NCI-H524 treated with DMSO at 0.1 percent for 48 hours (cell line): Measurements from ENCODE around the gene ADRA2C.

Source experiments
- DNase-seq: peaks from one replicate; lab custom pipeline; 2025; lab: John Stamatoyannopoulos, UW

Gene ADRA2C

DNA sequence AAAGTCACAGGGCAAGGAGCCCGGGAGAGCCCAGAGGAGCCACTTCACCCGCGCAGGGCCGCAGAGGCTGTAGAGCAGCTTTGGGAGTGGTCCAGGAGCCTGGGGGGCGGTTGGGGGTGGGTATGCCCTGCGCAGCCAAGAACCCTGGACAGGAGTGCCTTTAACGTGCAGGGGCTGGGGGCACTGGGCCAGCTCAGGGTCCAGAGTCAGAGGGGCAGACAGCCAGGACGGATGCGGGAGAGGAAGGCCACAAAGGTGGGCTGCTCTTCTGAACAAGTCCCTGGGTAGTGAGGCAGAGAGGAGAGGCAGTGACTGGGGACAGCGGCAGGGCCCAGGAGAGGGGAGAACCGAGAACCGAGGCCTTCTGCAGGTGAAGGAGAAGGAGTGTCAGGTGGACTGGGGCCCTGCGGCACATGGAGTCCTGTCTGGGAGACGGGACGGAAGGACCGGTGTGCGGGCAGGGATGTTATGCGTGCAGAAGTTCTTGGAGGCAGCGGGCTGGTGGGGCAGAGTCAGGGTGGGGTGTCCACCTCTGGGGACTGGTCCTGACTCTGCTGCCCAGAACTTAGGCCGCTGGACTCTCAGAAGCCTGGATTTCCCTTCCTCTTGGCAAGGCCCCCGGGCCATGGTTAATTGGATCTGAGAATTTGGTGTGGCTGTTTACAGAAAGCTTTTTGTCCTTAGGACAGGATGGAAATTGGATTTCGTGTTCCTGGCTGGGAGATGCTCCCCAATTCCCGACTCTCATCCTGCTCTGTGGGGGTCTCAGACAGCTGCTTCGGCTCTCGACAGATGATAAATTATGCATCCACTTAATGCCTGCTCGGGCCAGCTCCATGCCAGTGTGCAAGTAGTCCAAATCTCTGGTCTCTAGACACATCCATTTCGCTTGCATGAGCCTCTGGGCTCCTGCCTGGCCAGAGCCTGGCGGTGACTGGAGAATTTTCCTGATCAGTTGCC lies 31.9 kb downstream of the ADRA2C start:
- no peak for DNase-seq

DNA sequence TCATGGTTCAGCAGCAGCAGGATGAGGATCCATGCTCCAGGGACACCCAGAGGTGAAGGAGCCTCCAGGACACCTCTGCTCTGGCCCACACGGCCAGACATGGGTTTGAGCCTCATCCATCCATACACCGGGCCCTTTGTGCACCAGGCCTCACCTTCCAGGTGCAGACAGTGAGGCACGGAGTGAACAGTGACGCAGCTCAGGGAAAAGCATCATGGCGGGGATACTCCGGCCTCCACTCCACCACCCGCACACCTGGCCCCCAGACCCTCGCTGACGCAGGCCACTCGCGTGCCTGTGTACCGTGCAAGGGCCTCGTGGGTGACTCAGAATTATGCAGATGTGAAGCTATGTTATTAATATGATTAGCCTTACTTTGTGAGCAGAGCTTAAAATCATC lies 33.3 kb downstream of the ADRA2C start:
- no peak for DNase-seq

DNA sequence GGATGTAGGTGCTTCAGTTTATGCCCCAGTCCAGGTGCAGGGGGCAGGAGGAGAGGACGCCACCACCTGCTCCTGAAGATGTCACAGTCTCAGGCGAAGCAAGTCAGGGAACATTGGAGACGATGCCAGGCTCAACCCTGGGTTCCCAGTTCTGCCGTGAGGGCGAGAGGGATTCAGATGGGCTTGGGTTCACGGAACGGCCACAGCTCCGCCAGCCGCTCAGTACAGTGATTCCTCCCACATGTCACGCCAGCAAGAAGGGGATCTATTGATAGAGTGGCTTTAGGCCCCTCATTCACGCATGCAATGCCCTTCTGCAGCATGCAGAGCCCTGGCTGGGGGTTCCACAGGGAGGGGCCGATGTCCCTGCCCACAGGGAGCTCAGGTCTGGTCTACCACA lies 34.2 kb downstream of the ADRA2C start:
- DNase-seq: no peak

DNA sequence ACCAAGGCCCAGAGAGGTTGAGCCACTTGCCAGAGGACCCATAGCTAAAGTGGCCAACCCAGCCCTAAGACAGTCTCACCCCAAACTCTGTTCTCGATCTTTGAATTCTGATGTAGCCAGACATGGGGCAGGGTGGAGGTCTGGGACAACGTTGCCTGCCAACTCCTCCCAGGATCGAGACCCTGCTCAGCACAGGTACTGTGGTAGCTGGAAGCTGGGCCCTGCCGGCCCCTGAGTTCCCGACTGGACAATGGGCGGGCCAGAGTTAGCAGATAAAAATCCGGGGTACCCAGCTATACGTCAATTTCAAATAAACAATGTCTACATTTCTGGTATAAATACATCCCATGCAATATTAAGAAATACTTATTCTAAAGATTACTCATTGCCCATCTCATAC lies 35.3 kb downstream of the ADRA2C start:
- DNase-seq: no peak

DNA sequence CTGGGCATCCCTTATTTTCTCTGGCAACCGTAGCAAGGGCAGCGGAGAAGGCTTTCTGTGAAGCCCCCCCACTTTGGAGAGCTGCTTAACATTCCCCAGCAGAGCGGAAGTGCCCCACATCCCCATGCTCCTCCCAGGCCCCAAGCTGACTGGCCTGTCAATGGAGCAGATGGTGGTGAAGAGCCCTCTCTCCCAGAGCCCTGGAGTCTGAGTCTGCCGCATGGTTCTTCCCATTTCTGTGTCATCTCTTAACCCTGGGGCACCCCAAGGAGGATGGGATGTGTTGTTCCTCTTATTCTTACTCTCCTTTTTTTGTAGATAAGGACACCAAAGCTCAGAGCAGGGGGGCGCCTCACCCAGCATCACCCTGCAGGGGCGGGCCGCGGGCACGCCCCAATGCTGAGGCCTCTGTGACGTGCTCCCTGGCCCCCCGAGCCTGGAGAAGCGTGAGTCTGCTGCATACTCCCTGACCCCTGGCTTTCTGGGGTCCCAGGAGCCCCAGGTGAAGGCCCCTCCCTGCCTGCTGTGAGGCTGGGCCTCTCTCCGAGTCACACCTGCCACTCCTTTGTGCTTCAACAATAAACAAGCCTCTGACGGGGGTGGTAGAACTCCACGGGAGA lies 35.9 kb downstream of the ADRA2C start:
- DNase-seq: no peak

DNA sequence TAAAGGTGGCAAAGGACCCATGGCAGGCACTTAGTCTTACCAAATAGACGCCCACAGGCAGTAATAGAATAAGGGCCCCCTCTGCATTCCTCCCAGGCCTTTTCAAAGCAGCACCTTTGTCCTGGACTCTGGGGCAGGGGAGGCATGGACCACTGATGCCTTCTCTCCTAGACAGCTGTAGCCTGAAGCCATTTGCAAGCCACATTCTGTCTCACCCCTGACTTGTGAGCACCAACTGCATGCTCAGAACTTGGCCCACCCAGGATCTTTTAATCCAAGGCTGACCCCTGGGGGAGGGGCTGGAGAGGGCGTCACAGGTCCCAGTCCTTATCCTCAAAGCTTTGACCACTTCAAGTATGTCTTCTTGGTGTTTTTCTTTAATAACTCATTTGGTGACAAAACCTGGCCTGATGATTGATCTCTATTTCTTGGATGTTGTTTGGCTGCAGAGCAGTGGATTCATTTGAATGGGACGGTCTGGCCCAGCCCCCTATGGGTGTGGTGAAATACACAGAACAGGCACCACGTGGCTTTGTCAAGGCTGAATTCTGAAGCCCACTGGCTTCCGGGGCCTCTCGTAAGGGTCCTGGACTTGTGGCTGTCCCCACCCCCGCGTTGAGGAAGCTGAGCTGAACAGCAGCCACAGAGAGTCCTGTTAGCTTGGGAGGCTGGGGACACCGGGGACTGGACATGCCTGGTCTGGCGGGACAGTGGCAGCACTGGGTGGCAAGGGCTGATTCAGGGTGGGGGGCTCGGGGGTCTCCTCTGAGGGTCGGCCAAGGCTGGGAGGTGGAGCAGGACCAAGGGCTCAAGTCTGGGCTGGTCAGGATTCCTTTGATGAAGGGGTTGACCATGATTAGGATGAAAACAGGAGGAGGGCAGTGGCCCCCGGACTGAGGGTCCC lies 36.6 kb downstream of the ADRA2C start:
- DNase-seq: no peak

DNA sequence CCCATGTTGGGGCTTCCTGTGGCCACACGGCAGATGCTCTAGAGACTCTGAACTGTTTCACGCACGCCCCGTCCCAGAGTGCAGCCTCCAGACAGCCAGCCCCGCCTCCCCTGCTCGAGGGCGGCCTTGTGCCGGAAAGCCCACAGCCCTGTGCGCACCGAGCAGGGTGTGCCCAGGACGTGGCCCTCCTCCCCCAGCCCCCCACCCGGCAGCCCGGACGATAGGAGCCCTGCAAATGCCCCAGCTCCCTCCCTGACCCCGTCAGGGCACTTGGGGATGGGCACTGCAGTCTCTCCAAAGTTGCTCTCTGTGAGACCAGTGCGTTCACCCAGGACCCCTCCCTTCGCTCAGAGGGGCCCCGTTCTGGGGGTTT lies 37.3 kb downstream of the ADRA2C start:
- DNase-seq: no peak

DNA sequence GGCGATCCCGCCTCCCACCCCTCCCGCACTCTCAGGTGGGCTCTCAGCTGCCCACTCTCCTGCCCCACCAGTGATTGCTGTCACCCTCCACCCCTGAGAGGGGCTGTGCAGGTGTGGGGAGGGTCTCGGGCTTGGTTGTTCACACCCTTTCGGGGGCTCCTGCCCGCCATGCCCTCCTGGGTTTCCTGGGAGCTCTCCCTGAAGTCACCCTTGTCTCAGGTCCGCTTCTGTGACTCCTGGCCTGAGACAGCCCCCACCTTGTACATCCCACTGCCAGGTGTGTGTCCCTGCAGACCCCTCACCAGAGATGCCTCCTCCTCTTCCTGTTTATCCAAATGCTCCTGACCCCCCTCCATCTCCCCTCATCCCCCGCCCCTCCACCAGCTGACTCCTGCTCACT lies 37.8 kb downstream of the ADRA2C start:
- no peak for DNase-seq

DNA sequence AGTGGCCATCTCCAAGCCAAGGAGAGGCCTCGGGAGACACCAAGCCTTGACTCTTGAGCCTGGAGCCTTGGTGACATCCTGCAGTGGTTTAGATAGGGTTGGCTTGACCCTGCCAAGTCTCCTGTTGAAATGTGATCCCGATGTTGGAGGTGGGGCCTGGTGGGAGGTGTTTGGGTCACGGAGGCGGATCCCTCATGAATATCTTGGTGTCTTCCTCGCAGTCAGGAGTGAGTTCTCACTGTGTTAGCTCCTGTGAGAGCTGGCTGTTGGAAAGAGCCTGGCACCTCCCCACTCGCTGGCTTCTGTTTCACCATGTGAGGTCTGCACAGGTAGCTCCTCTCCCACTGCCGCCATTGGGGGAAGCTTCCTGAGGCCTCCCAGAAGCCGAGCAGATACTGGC lies 38.8 kb downstream of the ADRA2C start:
- no peak for DNase-seq

DNA sequence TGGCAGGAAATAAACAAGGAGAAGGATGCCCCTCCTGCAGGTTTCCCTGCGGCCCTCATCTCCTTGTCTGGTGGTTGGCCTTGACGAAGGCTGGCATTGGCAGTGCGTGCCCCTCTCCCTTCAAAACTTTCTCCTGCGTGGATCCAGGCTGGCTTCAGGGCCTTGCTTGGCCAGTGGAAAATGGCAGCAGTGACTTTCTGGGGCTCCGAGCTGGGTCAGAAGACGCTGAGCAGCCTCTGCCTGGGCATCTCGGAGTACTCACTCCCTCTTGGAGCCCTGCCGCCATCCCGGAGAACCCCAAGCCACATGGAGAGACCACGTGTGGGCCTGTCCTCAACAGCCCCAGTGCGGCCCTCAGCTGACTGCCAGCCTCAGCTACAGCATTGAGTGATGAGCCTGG lies 39.5 kb downstream of the ADRA2C start:
- no peak for DNase-seq

DNA sequence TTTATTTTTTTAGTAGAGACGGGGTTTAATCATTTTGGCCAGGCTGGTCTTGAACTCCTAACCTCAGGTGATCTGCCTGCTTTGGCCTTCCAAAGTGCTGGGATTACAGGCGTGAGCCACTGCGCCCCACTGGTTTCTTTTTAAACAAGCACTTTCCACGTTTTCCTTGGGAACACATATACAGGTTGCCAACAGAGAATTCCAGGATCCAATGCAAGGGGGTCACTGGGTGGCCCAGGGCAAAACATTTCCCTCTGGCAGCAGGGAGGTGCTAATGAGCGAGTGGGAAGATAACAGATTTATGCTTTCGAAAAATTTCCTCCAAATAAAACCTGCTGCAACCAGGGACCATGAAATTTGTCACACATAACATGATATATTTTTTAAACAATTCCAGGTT lies 41.1 kb downstream of the ADRA2C start:
- DNase-seq: no peak

DNA sequence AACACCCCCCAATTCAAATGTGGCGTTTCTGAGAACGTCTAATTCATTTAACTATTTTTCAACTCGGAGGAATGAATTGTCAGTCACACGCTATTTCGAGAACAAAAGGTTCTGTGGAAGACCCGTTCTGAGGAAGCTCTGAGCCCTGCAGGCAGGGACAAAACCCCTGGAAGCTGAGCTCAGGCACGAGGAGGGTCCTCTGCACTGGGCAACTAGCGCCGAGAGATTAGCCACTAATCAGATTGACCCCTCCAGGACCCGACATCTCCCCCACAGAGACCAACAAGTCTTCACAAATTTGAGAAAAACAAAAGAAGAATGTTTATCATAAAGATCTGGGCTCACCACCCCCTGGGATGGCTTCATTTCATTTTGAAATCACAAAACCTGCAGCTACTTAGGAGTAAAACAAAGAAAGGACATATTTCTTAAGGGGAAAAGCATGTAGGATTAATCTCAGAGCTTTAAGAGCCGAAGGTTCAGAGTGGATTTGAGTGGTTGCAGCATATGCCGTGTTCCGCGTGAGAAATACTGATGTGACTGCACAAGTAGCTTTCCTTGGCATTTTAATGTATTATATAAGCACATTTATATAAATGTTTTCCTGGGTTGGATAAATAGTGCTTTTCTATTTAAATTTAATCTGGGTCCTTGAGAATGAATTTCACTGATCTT lies 41.8 kb downstream of the ADRA2C start:
- peak; percentile 47 for DNase-seq

DNA sequence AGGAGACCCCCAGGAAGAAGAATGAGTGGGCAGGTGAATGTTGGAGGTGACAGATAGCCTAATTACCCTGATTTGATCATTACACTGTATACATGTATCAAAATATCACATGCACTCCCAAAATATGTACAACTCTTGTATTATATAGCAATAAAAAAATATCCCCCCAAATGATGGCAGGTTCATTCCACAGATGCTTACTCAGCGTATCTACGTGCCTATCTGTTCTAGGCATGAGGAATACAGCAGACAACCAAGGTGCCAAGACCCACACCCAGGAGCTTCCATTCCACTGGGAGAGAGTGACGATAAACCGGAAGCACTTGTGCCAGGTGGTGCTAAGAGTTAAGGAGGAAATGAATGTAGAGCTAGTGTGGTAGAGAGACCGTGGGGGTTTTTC lies 42.4 kb downstream of the ADRA2C start:
- no peak for DNase-seq

DNA sequence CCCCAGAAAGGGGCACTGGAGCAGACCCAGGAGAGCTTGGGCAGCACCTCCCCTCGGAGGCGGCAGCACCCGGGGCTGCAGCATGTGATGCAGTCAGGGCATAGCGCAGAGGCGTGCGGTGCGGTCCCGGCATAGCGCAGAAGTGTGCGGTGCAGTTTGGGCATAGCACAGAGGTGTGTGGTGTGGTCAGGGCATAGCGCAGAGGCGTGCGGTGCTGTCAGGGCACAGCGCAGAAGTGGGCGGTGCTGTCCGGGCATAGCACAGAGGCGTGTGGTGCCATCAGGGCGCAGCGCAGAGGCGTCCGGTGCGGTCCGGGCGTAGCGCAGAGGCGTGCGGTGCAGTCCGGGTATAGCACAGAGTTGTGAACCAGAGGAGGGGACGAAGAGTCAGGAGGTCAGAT lies 42.8 kb downstream of the ADRA2C start:
- no peak for DNase-seq

DNA sequence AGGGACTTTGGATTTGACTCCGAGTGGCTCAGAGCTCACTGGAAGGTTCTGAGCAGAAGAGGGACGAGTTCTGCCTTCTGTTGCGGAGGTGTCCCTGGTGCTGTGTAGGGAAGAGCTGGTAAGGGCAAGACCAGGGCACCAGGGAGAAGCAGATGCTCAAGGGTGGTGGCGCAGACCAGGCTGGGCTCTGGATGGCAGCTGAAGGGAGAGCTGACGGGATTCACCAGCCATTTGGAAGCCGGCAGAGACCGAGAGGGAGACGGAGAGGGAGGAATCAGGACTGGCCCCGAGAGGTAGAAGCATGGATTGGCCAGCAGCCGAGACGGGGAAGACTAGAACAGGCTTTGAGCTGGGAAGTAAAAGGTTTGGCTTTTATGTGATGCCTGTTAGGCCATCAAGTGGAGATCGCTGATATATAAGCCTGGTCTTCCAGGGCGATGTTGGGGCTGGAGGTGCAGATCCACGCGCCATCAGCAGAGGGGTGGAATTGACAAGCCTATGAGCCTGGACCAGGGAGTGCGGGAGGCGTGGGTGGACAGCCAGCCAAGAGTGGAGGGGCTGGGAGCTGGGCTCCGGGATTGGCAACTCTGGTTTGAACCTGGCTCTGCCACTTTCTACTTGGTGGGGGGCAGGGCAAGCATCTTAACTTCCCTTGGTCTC lies 43.4 kb downstream of the ADRA2C start:
- DNase-seq: no peak

DNA sequence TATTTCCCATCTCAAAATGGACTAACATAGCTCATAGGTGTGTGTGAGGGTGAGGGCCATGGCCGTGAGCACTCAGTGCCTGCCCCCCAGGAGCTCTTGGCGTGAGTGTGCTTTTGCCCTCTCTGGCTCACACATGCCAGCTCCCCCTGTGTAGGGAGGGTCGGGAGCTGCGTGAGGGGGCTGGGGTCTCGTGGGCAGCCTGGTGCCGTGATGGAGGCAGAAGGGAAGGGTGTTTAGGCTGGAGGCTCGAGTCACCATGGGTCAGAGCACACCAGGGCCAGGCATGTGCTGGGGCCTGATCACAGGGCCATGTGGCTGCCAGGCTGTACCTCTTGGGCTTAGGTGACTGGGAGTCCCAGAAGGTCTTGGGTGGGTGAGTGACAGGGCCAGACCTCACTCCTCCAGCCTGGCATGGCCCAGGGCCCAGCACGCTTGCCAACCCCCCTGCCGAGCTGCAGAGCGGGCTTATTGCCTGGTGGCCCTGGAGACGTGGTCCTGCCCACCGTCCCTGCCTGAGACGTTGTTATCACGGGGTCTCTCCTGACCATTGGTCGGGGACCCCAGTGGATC lies 44.0 kb downstream of the ADRA2C start:
- no peak for DNase-seq

DNA sequence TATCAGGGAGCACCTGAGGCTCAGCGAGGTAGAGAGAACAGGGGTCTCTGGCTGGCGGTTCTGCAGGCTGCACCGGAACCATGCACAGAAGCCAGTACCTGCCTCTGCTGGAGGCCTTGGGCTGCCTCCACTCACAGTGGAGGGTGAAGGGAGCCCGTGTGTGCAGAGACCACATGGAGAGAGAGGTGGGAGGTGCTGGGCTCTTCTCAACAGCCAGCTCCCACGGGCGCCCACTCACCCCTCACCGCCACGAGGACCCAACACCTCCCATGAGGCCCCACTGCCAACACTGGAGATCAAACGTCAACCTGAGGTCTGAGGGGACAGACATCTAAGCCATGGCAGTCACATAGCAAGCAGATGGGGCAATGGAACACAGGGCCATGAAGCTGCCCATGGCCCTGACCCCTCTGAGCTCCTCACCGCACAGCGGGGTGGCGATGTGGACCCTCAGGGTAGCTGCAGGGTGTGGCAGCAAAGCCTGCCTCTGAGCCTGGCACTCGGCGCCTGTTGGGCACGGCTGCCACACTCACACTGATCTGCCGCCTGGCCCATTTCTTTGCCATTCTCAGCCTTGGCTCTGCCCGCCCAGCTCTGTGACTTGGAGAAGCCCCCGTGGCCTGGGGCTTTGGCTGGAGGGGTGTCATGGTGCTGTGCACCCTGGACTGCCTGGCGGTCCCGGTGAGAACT lies 44.8 kb downstream of the ADRA2C start:
- no peak for DNase-seq

DNA sequence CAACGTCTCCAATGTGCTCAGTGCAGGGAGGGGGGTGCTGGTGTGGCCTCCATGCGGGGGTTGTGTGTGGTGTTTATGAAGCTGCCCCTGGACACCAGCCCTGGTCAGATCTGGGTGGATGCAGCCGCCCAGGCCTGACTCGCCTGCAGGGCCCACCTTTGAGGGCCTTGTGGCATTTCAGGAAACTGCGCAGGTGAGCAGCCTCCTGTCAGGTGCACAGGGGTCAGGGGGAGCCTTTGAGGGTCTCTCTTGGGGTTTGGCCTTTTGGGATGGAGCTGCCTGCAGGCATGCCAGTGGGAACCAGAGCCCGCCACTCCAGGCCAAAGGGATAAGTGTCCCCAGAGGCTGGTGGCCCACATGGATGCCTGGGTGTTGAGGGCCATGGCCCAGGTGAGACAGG lies 45.4 kb downstream of the ADRA2C start:
- no peak for DNase-seq

DNA sequence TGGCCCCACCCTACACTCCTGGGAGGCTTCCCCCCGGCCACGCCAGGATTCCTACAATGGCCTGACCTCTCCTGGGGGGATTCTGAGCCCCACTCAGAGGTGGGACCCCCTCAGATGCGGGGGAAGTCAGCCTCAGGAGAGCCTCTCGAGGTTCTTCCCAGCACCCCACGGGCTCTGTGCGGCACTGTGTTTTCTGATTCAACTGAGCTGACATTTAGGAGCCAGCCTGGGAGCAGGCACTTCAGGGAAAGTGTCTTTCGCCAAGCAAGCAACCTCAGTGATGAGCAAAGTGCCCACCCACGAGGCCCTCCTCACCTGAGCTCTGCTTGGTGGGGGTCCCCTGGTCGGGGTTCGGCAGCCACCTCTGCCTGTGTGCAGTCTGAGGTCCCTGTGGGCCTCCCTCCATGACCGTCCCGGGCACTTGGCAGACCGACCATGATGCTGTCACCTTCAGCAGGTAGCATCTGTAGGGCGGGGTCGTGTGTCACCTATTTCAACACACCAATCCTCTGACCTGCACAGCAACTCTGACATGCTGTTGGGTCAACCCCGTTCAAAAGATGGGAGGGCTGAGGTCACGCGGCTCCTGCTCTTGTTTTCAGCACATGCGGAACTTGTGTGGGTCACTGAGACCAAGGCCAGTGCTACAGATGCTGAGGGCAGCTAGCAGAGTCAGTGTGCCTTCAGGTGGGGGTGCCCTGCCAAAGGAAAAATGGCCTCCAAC lies 46.2 kb downstream of the ADRA2C start:
- DNase-seq: no peak
